Measurements from ENCODE around the gene USP10. TPM values are rescaled to one million over a fixed set of nuclear protein-coding genes. Genes with fewer than 3 reads are reported as not detected.

USP10 gene
- polyA plus RNA-seq, 3 donors: 38.7 to 115 (median 90.9) TPM

GRCh38 chr16:84650062-84650991, 49.5 kb upstream of the USP10 start:
- no peaks in the 10 kb centered on the region for H3K27me3 ChIP-seq (ENCODE audit: control insufficient read depth in 2 of 2, insufficient read depth in 2 of 2, low read length in 2 of 2)
- H3K9me3 ChIP-seq (replicated peaks in 1 of 2; ENCODE audit: control insufficient read depth in 1 of 2, insufficient read depth in 1 of 2, low read length in 2 of 2): no peaks in the 10 kb centered on the region
- peaks cover 58% of the 10 kb centered on the region for H3K79me2 ChIP-seq (ENCODE audit: insufficient read depth, low read length)
- Mint-ChIP-seq H3K36me3 (peaks cover 42 to 48% of the 10 kb centered on the region in 2 donors), H3K27me3 (ENCODE audit: low read depth in 3 of 3) (peaks cover 0 to 7% (median 4%) of the 10 kb centered on the region in 3 donors), H3K9me3 (no peaks in the 10 kb centered on the region), H3K4me3 (no peak overlapping the region), H3K4me1 (peaks cover 23% of the 10 kb centered on the region), H3K27ac (peak overlapping the region in 1 of 7 donors; percentile 70)
- H3K4me3 ChIP-seq (replicated peaks in 1 of 3; ENCODE audit: low read depth in 2 of 3, low read length in 3 of 3): no peak overlapping the region
- H4K20me1 ChIP-seq (ENCODE audit: insufficient read depth, low read length): peaks cover 63% of the 10 kb centered on the region
- no peak overlapping the region for H3K27ac ChIP-seq (ENCODE audit: low read depth in 1 of 2, low read length in 2 of 2)
- no peak for DNase-seq
- H3K4me1 ChIP-seq (ENCODE audit: control insufficient read depth in 1 of 2, insufficient read depth in 2 of 2, low read length in 2 of 2): peaks cover 12 to 19% of the 10 kb centered on the region in 2 donors
- peaks cover 39 to 48% of the 10 kb centered on the region in 2 donors for H3K36me3 ChIP-seq (replicated peaks in 1 of 2; ENCODE audit: control insufficient read depth in 1 of 2, insufficient read depth in 2 of 2, low read length in 2 of 2)
- intact Hi-C loops (cut with micrococcal nuclease): loop anchor here in 1 of 2 donors (1.0 kb wide), 1 partner anchor 9 kb away; no protein-coding TSS in a partner anchor
- TF ChIP-seq CTCF (IDR thresholded peaks at IDR 0.05): no peak
- no peak overlapping the region for H2AFZ ChIP-seq (ENCODE audit: insufficient read depth, low read depth, low read length, poor library complexity, severe bottlenecking)
- no peak overlapping the region for H3K4me2 ChIP-seq (replicated peaks; ENCODE audit: extremely low read depth, low read length, poor library complexity, severe bottlenecking)
- 96% methylated on average over 7 of the region's 20 CpGs for WGBS (ENCODE audit: insufficient coverage)
- H3K9ac ChIP-seq (ENCODE audit: insufficient read depth, low read length, poor library complexity, severe bottlenecking): no peak overlapping the region

- H3K4me1 ChIP-seq (ENCODE audit: control insufficient read depth in 1 of 2, insufficient read depth in 2 of 2, low read length in 2 of 2): peaks cover 12 to 18% of the 10 kb centered on the region in 2 donors
- peaks cover 19% of the 10 kb centered on the region for H3K4me1 Mint-ChIP-seq
- WGBS (ENCODE audit: insufficient coverage): 72% methylated on average over 5 of the region's 7 CpGs
- no peaks in the 10 kb centered on the region for H3K27me3 ChIP-seq (ENCODE audit: control insufficient read depth in 2 of 2, insufficient read depth in 2 of 2, low read length in 2 of 2)
- H2AFZ ChIP-seq (ENCODE audit: insufficient read depth, low read depth, low read length, poor library complexity, severe bottlenecking): no peak overlapping the region
- H3K36me3 Mint-ChIP-seq: peaks cover 55 to 69% of the 10 kb centered on the region in 2 donors
- no peaks in the 10 kb centered on the region for H3K9me3 Mint-ChIP-seq
- H3K4me2 ChIP-seq (replicated peaks; ENCODE audit: extremely low read depth, low read length, poor library complexity, severe bottlenecking): no peak overlapping the region
- no peak overlapping the region for H3K4me3 Mint-ChIP-seq
- H4K20me1 ChIP-seq (ENCODE audit: insufficient read depth, low read length): peaks cover 80% of the 10 kb centered on the region
- H3K27me3 Mint-ChIP-seq (ENCODE audit: low read depth in 3 of 3): peaks cover 0 to 3% (median 0%) of the 10 kb centered on the region in 3 donors
- no peak for DNase-seq
- H3K27ac Mint-ChIP-seq: no peak overlapping the region
- H3K9me3 ChIP-seq (replicated peaks in 1 of 2; ENCODE audit: control insufficient read depth in 1 of 2, insufficient read depth in 1 of 2, low read length in 2 of 2): no peaks in the 10 kb centered on the region
- peaks cover 76% of the 10 kb centered on the region for H3K79me2 ChIP-seq (ENCODE audit: insufficient read depth, low read length)
- TF ChIP-seq CTCF (IDR thresholded peaks at IDR 0.05): no peak
- H3K36me3 ChIP-seq (replicated peaks in 1 of 2; ENCODE audit: control insufficient read depth in 1 of 2, insufficient read depth in 2 of 2, low read length in 2 of 2): peaks cover 51 to 65% of the 10 kb centered on the region in 2 donors
- intact Hi-C loops (cut with micrococcal nuclease): no loop called here
- no peak overlapping the region for H3K27ac ChIP-seq (ENCODE audit: low read depth in 1 of 2, low read length in 2 of 2)
- H3K9ac ChIP-seq (ENCODE audit: insufficient read depth, low read length, poor library complexity, severe bottlenecking): no peak overlapping the region
- H3K4me3 ChIP-seq (replicated peaks in 1 of 3; ENCODE audit: low read depth in 2 of 3, low read length in 3 of 3): no peak overlapping the region
Measured at GRCh38 chr16:84652566-84652965, 47.2 kb upstream of the USP10 start.
